IMR-90 (cell line): ENCODE measurements around the gene PGR.

Source experiments
- CHD1 ChIP-seq: IDR thresholded peaks from 2 replicates; pipeline ENCODE4 v1.6.1; 2012; ENCODE audit warnings: low read depth, low read length, improper control_type of control experiment
- MAZ ChIP-seq: IDR thresholded peaks from 2 replicates; pipeline ENCODE4 v1.6.1; 2012; ENCODE audit warnings: low read depth, mild to moderate bottlenecking, low read length, improper control_type of control experiment, moderate library complexity, borderline replicate concordance
- MXI1 ChIP-seq: IDR thresholded peaks from 2 replicates; pipeline ENCODE4 v1.6.1; 2012; ENCODE audit warnings: low read depth, mild to moderate bottlenecking, low read length, moderate library complexity, borderline replicate concordance
- RCOR1 ChIP-seq: IDR thresholded peaks from 2 replicates; pipeline ENCODE4 v1.6.1; 2012; ENCODE audit warnings: mild to moderate bottlenecking, low read length, improper control_type of control experiment; ENCODE audit not compliant: insufficient replicate concordance
- USF2 ChIP-seq: fragments of 150-350 bp; IDR thresholded peaks from 2 replicates; pipeline ENCODE4 v1.6.1; 2017; ENCODE audit warnings: mild to moderate bottlenecking, antibody characterized with exemption, low read length, low read depth

GRCh38 chr11:101030015-101030414, 99.6 kb downstream of the PGR start:
- TF ChIP-seq MAZ (no peak), CHD1 (no peak), USF2 (no peak), RCOR1 (no peak), MXI1 (no peak)
